Raji (cell line): Measurements from ENCODE around the gene COA7.
A peak's percentile ranks its signal among the peaks of the same experiment; 100 is the strongest.

Source experiments
- POLR2A ChIP-seq: IDR thresholded peaks from 2 replicates; pipeline ENCODE4 v1.6.1; 2011; ENCODE audit warnings: low read depth, low read length, control low read depth; ENCODE audit not compliant: insufficient read depth

COA7 gene

DNA sequence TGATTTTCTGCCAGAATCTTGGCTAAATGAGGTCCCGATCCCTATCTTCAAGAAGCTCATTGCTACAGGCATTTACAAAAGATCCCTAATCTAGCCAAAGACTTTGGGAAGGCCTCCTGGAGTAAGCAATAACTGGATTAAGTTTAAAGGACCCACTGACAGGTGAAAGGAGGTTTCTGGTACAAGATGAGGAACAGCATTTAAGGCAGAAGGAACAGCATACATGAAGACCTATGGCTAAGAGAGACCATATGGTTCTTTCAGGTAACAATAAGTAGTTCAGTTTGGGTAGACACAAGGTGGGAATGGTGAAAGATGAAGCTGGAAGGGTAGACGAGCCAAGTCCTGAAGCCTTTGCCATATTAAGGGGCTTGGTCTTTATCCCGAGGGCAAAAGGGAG is 37.3 kb downstream of the COA7 start:
- no peak for TF ChIP-seq POLR2A

DNA sequence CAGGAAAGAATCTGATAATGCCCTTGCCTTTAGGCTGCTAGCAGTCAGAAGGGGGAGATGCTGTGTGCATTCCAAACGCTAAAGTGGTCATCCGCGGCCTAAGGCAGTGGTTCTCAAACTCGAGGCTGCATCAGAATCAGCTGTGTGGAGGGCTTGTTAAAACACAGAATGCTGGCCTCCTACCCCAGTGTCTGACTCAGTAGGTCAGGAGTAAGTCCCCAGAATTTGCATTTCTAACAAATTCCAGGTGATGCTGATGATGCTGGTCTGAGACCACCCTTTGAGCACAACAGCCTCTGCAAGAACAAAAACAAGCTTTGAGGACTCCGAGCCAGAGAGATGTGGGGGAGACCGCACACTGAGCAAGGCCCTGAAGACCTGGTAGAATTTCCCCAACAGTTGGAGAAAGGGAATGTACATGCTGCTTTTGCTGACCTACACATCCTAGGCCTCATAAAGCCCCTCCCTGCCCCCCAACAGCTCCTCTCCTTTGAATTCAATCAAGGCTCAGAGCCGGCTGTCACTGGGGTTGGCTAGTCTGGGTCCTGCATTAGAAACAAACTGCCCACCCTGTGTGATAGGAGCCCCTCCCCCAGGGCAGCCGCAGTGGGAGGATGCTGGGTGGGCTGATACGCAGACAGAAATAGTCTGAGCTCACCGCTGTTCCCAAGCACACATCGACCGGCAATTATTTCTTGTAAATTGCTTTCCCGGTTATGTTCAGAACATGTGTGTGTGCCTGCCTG is 38.1 kb downstream of the COA7 start:
- no peak for TF ChIP-seq POLR2A

DNA sequence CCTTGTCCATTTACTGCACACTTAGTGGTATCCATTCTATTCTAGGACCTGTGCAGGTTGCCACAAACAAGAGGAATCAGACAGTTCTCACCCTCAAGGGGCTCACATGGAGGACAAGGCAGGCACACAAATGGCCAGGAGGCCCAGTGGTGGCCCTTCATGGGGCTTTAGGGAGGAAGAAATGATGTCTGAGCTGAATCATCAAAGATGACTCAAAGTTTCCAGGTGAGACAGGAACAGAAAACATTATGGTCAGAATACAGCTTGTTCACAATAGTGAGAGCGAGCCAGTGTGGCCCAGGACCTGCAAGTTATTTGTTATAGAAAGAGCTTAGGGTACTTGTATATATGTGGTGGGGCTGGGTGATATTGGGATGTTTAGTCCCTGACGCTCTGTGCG is 38.8 kb downstream of the COA7 start:
- no peak for TF ChIP-seq POLR2A

DNA sequence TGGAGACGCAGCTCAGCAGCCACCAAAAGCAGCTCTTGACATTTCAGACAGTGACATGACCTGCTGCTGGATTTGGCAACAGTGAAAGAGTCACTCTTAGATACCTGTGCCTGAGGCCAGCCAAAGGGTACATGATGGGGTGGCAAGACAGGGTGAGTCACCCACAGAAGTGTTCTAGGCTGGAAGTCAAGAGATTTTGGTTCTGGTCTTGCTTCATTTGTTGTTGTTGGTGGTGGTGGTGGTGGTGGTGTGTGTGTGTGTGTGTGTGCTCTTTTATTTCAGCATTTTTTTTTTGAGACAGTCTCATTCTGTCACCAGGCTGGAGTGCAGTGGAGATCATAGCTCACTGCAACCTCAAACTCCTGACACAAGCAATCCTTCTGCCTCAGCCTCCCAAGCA is 39.4 kb downstream of the COA7 start:
- TF ChIP-seq POLR2A, result no peak

DNA sequence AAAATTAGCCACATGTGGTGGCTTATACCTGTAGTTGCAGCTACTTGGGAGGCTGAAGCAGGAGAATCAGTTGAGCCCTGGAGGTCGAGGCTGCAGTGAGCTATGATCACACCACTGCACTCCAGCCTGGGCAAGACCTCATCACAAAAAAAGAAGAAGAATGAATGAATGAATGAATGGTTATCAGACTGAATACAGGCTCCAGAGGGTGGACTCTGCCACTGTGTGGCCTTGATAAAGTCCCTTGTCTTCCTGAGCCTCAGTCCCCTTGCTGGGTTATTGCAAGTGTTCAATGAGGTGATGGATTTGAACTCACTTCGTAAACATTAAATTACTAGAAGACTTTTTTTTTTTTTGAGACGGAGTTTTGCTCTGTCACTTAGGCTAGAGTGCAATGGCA is 40.4 kb downstream of the COA7 start:
- TF ChIP-seq POLR2A, result no peak

DNA sequence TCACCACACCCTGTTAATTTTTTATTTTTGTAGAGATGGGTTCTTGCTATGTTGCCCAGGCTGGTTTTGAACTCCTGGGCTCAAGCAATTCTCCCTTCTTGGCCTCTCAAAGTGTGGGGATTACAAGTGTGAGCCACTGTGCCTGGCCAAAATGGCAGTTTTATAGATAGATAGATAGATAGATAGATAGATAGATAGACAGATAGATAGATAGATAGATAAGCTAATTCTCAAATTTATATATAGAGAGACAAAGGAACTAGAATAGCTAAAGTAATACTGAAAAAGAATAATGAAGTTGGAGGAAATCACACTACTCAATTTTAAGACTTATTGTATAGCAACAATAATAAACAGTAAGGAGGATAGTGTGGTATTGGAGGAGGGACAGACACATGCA is 44.1 kb downstream of the COA7 start:
- TF ChIP-seq POLR2A, result no peak

DNA sequence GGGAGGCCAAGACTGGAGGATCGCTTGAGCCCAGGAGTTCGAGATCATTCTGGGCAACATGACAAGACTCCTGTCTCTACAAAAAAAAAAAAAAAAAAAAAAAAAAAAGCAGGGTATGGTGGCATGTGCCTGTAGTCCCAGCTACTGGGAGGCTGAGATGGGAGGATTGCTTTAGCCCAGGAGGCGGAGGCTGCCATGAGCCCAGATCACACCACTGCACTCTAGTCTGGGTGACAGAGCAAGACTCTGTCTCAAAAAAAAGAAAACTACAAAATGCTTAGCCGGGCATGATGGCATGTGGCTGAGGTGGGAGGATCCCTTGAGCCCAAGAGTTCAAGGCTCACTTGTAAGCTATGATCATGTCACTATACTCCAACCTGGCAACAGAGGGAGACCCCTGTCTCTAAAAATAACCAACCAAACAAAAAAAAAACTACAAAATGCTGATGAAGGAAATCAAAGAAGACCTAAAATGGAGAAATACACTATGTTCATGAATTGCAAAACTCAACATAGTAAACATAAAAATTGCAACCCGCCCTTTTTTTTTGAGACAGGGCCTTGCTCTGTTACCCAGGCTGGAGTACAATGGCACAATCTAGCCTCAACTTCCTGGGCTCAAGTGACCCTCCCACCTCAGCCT is 44.8 kb downstream of the COA7 start:
- no peak for TF ChIP-seq POLR2A

DNA sequence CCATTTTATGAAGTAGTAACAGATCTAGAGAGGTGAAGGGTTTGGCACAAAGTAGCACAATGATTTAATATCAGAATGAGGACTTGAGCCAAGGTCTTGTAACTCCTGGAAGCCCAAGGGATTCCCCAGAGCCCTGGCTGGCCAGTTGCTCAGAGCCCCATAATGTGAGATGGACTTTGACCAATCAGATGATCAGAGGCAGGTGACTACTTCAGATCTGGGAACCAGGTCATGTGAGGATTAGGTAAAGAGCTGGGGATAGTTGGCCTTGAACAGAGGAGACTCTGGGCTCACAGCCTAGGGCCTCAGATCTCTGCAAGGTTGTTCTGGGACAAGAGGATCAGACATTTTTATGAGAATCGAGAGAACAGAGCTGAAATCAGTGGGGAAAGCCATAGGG is 46.2 kb downstream of the COA7 start:
- TF ChIP-seq POLR2A, result no peak

DNA sequence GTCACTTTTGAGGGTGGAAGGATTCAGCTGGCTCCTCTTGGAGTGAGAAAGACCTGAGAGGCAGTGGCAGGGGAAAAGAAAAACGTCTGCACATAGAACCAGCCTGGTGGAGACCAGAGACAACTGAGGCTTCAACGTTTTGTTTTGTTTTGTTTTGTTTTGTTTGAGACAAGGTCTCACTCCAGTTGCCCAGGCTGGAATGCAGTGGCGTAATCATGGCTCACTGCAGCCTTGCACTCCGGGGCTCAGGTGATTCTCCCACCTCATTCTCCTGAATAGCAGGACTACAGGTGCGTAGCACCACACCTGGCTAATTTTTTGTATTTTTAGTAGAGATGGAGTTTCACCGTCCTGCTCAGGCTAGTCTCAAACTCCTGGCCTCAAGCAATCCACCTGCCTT is 52.9 kb downstream of the COA7 start:
- no peak for TF ChIP-seq POLR2A

DNA sequence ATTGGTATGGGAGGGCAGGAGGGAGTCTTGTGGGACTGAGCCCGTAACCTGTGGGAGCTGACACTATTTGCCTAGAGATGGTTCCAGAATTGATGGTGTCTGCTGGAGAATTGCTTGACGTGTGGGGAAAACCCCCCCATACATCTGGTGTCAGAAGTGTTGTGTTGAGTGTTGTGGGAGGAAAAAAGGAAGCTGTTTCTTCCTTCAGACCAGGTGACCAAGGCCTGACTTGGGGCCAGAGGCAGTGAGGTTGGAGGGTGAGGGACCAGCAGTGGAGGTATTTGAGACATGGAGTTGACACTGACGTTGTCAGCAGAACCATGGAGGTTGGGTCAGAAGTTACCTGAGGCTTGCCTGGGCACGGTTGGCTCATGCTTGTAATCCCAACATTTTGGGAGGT is 56.8 kb downstream of the COA7 start:
- TF ChIP-seq POLR2A, result no peak

DNA sequence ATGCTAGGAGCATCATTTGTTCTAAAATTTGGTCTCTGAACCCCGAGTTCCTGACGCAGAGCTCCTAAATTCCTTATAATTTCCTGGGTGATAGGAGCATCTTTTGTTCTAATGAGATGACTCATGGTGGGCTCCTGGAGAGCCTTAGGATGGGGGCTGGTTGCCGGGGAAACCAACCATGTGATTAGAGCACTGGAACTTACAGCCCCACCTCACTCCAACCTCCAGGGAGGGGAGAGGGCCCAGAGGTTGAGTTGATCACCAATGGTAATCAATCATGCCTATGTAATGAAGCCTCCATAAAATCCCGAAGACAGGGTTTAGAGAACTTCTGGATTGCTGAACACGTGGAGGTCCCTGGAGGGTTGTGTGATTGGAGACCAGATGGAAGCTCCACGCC is 57.5 kb downstream of the COA7 start:
- TF ChIP-seq POLR2A, result no peak

DNA sequence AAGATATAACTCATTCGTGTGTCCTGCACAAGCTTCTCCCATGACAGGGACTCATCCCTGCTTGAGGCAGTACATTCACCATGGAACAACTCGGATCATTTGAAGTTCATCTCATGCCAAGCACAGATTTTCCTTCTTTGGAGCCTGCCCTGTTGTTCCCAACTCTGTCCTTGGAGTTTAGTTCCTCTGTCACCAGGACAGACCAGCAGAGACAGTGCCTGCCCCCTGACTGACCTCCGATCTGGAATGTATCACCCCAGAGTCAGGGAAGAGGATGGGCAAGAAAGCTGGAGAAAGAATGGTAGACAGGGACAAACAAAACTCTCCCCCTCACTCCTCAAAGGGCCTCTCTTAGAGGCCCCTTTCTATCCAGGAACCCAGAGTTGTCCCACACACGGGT is 60.2 kb downstream of the COA7 start:
- TF ChIP-seq POLR2A, result no peak

DNA sequence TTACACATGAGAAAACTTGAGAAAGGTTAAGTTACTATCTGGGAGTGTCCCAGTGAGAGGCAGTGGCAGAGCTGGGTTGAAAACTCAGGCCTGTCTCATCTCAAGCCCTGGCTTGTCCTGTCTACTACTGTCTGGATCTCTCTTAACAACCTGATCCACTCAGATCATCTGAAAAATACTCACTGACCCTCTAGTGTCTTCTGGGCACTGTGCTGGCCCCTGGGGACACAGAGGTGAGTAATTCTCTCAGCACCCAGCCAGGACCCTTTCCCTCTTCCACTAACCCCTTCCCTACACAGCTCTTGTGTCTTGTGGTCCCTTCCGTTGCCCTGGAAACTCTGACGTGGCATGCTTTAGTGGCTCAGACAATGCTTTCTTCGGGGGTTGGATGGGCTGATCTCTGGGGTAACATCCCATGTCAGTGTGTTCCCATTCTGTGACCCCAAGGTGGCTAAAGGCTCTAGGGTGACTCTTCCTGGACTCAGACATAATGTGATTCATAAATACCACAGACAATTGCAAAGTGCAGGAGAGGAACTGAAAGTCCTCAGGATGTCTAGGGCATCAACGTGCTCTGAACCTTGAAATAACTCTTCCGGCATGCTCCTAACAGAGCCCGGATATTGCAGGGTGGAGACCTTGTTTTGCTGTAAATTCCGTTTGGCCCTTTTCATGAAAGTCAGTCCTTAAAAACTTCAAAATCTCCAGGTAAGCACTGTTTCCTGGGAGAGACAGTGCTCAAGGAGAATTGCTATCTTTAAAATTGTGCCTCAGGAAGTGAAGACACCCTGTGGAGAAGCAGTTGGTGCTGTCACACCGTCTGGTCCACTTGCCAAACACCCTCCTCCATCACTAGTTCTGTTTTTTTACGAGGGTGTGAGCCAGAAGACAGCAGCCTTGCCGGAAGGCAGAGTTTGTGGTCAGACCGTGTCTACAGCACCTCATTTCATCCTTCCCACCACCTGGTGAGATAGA is 61.1 kb downstream of the COA7 start:
- TF ChIP-seq POLR2A, result peak; percentile 57

DNA sequence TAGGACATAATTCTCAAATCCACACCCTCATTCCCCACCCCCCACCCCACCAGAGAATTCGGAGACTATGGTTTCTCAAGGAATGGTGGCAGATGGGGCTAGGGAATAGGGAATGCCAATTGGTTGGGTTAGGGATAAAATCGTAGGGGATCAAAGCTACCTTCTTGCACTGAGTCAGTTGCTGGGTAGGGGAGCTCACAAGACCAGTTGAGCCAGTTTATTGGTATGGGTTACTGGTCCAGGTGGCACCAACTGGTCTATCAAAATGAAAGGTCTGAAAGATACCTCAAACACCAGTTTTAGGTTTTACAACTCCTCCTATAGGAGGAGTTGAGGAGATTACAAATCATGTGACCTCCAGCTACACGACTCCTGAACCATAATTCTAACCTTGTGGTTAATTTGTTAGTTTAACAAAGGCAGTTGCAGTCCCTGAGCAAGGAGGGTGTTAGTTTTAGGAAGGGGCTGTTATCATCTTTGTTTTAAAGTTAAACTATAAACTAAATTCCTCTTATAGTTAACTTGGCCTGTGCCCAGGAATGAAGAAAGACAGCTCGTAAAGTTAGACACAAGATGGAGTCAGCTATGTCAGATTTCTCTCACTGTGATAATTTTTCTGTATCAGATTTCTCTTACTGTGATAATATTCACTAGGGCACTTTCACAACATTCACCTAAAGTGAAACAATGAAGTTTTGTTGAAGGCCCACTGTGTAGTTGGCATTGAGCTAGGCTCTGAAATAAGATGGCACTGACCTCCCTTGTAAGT is 62.6 kb downstream of the COA7 start:
- TF ChIP-seq POLR2A, result no peak
